Hair follicle dermal papilla cell (primary cell): ENCODE data around the gene VAMP5. TPM values are rescaled to one million over a fixed set of nuclear protein-coding genes. Genes with fewer than 3 reads are reported as not detected.

Source experiments
- small RNA-seq: library from RNA; depleted of rRNA; stranded (forward); fragments of <200 nt; gene quantifications from one replicate; pipeline ENCODE3, GENCODE V24; 2012
- total RNA-seq: library from RNA; depleted of rRNA; stranded (reverse); fragments of >200 nt; gene quantifications from 2 replicates; pipeline ENCODE4 v1.2.3, GENCODE V29; 2012

The VAMP5 gene, protein sequence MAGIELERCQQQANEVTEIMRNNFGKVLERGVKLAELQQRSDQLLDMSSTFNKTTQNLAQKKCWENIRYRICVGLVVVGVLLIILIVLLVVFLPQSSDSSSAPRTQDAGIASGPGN
- 32.5 and 59.5 TPM in 2 replicates for total RNA-seq

DNA sequence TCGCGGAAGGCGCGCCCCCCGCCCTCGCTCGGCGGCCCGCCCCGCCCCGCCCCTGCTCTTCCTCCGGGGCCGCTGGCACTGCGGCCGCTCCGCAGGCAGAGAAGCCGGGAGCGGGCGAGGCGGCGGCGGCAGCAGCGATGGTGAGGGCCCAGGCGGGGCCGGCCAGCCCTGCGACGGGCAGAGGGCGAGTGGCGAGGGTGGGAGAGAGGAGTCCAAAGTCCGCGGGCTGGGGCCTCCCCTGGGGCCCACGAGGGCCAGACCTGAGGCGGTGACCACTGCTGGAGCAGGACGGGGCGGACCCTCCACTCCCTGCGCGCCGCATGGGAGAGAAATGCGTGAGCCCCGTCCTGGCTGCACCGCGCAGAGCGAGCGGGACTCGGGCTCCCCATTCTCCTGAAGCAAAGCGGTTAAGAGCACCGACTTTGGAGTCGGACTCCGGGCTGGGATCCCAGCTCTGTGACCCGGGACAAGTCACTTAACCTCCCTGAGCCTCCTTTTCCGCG, at the start of gene VAMP5:
TSS of gene VAMP5 (plus strand) at position 78 of the 503 bp plus-strand sequence. CDS start at position 138, 60 bp downstream.

DNA sequence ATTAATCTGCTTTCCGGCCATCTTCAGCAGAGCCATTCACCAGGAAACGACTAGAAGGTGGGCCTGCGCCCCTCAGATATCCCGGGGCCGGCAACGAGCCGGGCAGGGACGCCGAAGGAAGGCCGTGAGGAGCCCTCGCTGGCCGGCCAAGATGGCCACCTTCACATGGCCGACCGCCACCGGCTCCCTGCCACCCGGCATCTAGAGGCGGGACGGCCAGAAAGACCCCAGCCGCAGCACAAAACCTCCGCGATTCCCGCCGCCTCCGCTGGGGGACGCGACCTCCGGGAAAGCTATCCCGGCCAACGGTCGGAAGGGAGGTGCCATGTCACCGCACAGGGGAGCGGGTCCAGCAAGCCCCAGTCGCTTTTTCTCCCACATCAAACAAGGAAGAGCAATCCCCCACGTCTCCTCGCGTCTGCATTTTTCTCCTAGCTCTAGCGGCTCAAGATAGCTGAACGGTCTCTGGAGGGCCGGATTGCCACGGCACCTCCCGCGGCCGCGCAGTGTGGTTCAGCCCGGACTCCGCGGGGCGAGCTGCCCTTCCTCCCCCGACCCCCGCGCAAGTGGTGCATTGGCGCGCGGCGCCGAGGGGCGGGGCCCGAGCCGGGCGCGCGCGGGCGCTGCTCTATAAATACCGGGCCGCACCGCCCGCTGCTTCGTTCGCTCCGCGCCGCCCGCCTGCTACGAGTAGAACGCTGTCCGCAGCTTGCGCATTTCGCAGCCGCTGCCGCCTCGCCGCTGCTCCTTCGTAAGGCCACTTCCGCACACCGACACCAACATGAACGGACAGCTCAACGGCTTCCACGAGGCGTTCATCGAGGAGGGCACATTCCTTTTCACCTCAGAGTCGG, 45.5 kb upstream of the VAMP5 start, which contains the start of gene MAT2A:
TSS of gene MAT2A (plus strand) at position 662 of the 854 bp plus-strand sequence. CDS start at position 782, 120 bp downstream.

DNA sequence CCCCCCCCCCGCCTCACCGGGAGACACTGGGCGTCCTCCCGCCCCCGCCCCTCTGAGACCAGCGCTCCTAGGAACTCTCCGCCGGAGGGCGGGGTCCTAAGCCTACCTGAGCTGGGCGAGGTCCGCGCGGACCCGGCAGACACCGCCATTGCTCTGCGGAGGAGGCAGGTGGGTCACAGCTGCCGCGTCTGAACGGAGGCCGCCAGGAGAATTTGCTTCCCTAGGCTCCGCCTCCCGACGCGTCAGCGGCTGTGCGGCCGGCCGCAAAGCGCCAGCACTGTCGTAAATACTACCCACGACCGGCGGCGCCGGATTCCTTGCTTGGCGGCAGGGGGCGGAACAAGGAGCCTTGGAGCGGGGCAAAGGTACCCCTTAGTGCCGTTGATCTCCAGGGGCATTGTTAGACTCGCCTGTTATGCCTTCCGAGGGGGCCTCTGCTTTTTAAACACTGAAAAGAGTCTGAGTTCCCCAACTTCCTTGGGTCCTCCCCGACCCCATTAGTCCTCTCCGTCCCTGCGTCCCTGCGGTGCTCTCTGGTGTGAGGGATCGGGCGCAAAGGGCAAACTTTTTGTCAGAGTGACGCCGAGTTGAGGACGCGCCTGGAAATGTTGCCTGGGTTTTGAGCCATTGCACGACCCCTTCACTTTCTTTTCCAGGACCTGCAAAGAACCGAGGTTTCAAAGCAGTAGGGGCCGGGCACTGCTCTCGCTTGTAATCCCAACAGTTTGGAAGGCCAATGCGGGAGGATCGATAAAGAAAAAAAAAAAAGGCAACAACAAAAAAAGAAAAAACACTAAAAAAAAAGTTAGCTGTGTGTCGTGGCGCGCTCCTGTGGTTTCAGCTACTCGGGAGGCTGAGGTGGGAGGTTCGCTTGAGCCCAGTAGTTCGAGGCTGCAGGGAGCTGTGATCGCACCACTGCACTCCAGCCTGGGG, 22.7 kb upstream of the VAMP5 start, which contains the start of gene GGCX:
TSS of gene GGCX (minus strand) at position 214 of the 933 bp plus-strand sequence. CDS start at position 149, 65 bp downstream.

DNA sequence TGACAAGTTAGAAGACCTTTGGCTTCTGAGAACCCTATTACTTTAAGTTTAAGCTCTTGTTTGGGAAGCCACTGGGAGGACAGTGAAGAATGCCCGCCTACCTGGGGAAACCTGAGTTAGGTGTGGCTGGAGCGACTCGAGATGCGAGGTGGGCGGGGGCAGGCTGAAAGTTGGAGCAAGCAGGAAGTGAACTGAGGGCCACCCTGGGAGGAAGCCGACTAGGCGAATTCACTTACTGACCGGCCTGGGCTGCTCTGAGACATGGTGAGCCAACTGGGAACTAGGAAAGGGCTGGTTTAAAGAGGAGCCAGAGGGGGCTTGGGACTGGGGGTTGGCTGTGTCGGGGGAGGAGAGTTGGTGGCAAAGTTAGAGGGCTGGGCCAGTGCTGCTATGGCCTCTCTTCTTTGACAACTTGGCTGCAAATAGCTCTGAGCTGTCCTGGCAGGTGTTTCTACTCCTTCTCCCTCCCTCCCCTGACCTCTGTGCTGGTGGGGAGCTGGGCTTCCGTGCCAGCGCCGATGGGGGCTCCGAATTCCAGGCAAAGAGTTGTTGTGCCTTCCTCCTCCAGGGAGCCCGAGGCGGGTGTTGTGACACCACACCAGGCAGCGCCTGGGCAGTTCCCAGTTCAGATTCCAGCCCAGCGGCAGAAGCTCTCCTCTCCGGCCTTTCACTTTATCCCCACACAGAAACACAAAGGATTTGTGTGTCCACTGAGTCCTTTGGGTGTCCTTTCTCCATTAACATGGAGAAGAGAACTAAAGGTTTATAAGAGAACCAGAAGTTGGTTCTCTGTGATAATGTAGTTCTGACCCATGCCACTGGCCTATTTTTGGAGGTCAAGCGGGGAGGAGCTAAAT, 6.6 kb upstream of the VAMP5 start, which contains the start of gene VAMP8:
TSS of gene VAMP8 (plus strand) at position 201 of the 857 bp plus-strand sequence. CDS start at position 262, 61 bp downstream.

DNA sequence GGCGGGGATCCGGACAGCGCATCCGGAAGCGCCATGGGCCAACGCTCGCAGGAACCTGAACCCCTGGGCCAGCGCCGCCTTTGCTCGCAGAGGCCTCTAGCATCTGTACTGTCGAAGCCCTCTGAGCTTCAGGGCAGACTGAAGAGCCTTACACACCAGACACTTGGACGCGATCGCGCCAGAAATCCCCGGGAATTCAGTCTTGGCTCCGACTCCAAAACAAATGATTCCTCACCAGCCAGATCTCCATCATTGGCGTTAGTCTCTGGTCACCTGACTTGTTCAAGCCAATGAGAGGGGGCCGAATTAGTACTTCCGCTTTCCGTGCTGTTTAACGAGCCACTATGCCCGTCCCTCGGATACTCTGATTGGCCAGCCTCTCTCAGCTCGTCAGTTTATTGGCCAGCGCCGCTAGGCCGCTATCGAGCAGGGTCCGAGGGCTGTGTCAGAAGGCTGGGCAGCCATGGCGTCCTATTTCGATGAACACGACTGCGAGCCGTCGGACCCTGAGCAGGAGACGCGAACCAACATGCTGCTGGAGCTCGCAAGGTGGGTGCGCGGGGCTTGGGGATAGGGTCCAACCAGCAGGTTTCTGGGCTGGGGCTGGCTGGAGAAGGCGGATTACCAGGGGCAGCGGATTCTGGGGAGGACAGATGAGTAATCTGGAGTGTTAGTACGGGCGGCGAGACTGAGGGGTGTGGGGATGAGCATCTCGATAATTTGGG, 11.2 kb downstream of the VAMP5 start, which contains the start of gene RNF181:
TSS of gene RNF181 (plus strand) at position 445 of the 725 bp plus-strand sequence. CDS start at position 464, 19 bp downstream.

DNA sequence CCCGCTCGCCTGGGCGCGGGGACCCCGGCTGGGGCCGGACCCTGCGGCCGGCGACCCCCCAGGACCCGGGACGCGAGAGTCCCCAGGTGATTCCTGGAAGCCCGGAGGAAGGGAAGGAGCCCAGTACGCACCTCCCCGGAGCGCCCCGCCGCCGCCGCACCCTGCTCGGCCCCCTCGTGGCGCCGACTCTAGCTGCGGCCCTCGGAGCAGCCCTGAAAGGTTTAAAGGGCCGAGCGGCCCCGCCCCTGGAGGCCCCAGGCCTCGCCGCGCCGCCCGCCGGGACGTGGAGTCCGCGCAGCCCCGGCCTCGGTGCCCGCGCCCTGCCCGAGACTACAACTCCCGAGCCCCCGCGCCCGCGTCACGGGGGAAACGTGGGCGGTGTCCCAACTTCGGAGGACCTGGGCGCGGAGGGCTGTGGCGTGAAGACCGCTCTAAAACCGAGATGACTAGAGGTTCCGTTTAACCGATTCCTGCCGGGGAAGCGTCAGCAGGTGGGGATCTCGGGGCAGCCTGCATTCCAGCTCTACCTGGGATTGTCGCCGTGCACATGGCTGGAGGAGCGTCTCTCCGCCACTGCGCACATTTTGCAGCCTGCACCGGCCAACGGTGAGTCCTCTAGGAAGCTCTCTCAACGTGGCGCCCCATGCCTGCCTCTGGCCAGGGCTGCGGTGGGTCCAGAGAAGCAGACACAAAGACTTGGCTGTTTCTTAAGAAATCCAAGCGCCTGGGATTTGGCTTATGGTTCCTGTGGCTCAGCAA, 18.4 kb downstream of the VAMP5 start, which contains the start of gene TMEM150A:
TSS of gene TMEM150A (minus strand) at position 223 of the 759 bp plus-strand sequence. CDS start 750 bp downstream, outside the sequence.

DNA sequence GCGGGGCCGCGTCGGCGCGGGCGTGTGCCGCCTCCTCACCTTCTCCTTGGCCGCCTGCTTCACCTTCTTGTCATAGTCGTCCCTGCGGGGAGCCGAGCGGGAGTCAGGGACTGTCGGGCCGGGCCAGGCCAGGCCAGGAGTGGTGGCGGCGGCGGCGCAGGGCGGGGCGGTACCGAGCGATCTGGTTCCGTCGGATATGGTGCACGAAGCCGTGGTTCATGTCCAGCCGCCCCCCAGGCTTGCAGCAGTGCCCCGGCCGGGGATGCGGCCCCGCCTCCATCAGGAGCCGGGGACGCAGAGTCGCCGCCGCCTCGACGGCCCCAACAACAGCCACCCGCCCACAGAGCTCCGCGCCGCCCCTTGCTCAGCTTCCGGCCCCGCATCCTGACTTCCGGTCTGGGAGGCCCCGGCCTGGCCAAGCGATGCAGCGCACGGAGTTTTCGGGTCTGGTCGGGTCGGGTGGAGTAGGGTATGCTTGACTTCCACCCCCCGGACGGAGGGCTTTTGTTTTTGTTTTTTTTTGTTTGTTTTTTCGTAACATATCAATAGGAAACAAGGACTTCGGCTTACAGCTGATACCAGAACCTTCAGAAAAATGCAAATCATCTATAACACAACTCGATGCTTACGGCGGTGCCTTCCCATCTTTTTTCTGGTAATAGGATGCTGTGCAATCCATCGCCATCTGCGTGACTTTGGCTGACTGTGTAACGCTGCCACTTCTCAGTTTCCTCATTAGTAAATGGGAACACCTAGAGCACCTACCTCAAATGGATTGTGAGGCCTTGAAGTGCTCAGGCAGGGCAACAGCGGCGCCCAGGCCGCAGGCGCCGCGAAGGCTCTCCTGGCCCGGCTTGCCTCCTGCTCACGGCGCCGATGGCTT, 27.7 kb downstream of the VAMP5 start, which contains the start of gene C2orf68:
TSS of gene C2orf68 (minus strand) at position 362 of the 883 bp plus-strand sequence. CDS start at position 280, 82 bp downstream.

Small RNAs within 50 kb of the gene (small RNA-seq; reads per million reads assigned to genes)
- not detected for gene RN7SL126P

Other genes starting within 250 kb of the VAMP5 start
- gene RETSAT, start 229.9 kb upstream of the VAMP5 start, total RNA-seq = 48.3 and 51.9 TPM in 2 replicates
- 15.3 and 23.2 TPM in 2 replicates for gene ELMOD3, start 229.7 kb upstream of the VAMP5 start, total RNA-seq
- gene CAPG, start 174.1 kb upstream of the VAMP5 start, total RNA-seq = 148 and 262 TPM in 2 replicates
- 1.6 TPM in 1 of 2 replicates, not detected in the other for gene SH2D6, start 165.7 kb upstream of the VAMP5 start, total RNA-seq
- gene MAT2A, start 45.3 kb upstream of the VAMP5 start, total RNA-seq = 240 and 245 TPM in 2 replicates
- gene GGCX, start 22.9 kb upstream of the VAMP5 start, total RNA-seq = 49.3 and 54.7 TPM in 2 replicates
- gene VAMP8, start 6.8 kb upstream of the VAMP5 start, total RNA-seq = 1.5 and 1.9 TPM in 2 replicates
- 117 and 168 TPM in 2 replicates for gene RNF181, start 11.3 kb downstream of the VAMP5 start, total RNA-seq
- gene TMEM150A, start 18.3 kb downstream of the VAMP5 start, total RNA-seq = 15.9 and 22.7 TPM in 2 replicates
- gene C2orf68, start 27.6 kb downstream of the VAMP5 start, total RNA-seq = 20.2 and 24.3 TPM in 2 replicates
- 33.5 and 39.4 TPM in 2 replicates for gene USP39, start 31.8 kb downstream of the VAMP5 start, total RNA-seq
- not detected in 2 replicates for gene SFTPB, start 83.8 kb downstream of the VAMP5 start, total RNA-seq
- gene GNLY, start 109.9 kb downstream of the VAMP5 start, total RNA-seq = not detected in 2 replicates
- gene ATOH8, start 169.6 kb downstream of the VAMP5 start, total RNA-seq = 3.6 and 5.7 TPM in 2 replicates